ENCODE results near the gene PRKAB2. TPM values are rescaled to one million over a fixed set of nuclear protein-coding genes. Genes with fewer than 3 reads are reported as not detected.
A peak's percentile ranks its signal among the peaks of the same experiment; 100 is the strongest.
"Not testable (repeated sequence)": the region's sequence is repeated elsewhere in the genome, so short reads cannot be mapped to it uniquely, and the experiment has no call there.

The PRKAB2 gene
- total and polyA plus RNA-seq, 2 of the 4 experiments (the other 2 are of a cell fraction) = 8.4 to 11.0 TPM

GRCh38 chr1:147157116-147157515 is 15.2 kb downstream of the PRKAB2 start:
- DNase-seq (peak; percentile 44), ATAC-seq (ENCODE audit: low read depth) (peak; percentile 54)
- H2AK5ac ChIP-seq (ENCODE audit: low read depth, low read length); H2BK120ac ChIP-seq (ENCODE audit: low read depth, low read length); H3K4me1 ChIP-seq (ENCODE audit: control insufficient read depth, insufficient read depth, low read length); CTCF ChIA-PET; H4K20me1 ChIP-seq (ENCODE audit: insufficient read depth, low read length); H3K9ac ChIP-seq (ENCODE audit: low read depth, low read length); intact Hi-C loops (cut with micrococcal nuclease); H2AK9ac ChIP-seq (replicated peaks; ENCODE audit: low read depth, low read length, poor library complexity); H4K5ac ChIP-seq (ENCODE audit: low read depth, low read length); H3K14ac ChIP-seq (replicated peaks; ENCODE audit: low read depth, low read length); H3K23ac ChIP-seq (ENCODE audit: low read depth, low read length); H4K8ac ChIP-seq (ENCODE audit: low read depth in 2 of 2, low read length in 2 of 2); H3K56ac ChIP-seq (ENCODE audit: extremely low read depth, insufficient read depth, low read length); H3K4ac ChIP-seq (ENCODE audit: low read depth, low read length); H3K4me3 ChIP-seq (ENCODE audit: insufficient read depth, low read depth, low read length); dilution Hi-C loops (cut with HindIII; ENCODE audit: low sequenced_read_pairs, unreplicated experiment); H3K18ac ChIP-seq (ENCODE audit: low read depth, low read length); H2BK20ac ChIP-seq (ENCODE audit: low read depth, low read length); in situ Hi-C loops (cut with MboI; ENCODE audit: low sequenced_read_pairs); H3K27ac ChIP-seq (ENCODE audit: insufficient read depth, low read length); H3K27me3 ChIP-seq (ENCODE audit: control insufficient read depth, insufficient read depth, low read length); H2BK15ac ChIP-seq (ENCODE audit: low read depth, low read length); H3K4me2 ChIP-seq (ENCODE audit: low read depth, low read length); H3K9me1 ChIP-seq (ENCODE audit: insufficient read depth, low read length); BruUV-seq (replicated peaks); H2AFZ ChIP-seq (replicated peaks; ENCODE audit: low read length, poor library complexity); H4K91ac ChIP-seq (ENCODE audit: insufficient read depth, low read depth, low read length); H2BK5ac ChIP-seq (ENCODE audit: low read depth, low read length, poor library complexity, severe bottlenecking); H3K9me3 ChIP-seq (ENCODE audit: control insufficient read depth, insufficient read depth, low read length); POLR2A ChIA-PET (ENCODE audit: unreplicated experiment): not testable (repeated sequence)
- Histone ChIP-seq H3K36me3 (ENCODE audit: control insufficient read depth, insufficient read depth, low read length) (peaks cover 34% of the 10 kb centered on the region), H3K79me1 (ENCODE audit: low read depth in 1 of 2, low read length in 2 of 2) (peaks cover 0 to 11% of the 10 kb centered on the region in 2 experiments; a peak in 2 of 4 replicates)
- WGBS, 2 experiments (ENCODE audit: extremely low coverage in 2 of 2, insufficient read length in 1 of 2) = no CpG with 5 or more reads among the region's 2 CpGs

Data from IMR-90 (cell line).